ENCODE results near the gene ZMIZ1.

Gene ZMIZ1

DNA sequence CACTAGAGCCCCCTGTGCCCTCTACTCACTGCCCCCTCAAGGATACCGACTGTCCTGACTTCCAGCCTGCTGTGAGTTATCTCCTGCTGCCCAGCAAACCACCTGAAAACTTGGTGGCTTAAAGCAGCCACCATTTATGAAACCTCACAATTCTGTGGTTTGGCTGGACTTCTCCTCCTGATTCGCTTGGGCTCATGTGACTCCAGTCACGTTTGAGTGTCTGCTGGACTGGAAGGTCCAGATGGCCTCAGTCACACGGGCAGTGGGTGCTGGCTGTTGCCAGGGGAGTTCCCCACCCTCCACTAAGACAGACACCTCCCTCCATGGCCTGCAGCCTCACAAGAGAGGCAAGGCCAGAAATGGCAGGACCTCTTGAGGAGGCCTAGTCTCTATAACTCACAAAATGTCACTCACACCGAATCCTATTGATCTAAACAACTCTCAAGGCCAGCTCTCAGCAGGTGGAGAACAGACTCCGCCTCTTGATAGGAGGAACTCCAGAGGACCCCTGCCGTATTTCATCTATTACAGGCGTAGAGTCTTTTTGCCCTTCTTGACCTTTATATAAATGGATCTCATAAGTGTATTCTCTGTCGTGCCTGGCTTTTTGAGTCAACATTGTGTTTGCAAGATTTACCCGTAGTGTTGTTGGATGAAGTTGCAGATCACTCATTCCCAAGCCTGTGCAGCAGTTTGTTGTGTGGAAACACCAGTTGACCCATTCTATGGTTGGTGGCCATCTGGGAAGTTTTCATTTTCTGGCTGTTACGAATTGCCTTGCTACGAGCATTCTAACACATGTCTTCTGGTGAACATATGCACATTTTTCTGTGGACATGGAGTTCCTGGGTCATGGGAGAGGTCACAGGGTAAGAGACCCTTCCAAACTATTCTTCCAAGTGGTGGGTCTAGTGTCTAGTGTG, 48.3 kb downstream of the ZMIZ1 start:
- DNase-seq (ENCODE audit: low spot score) = no peak

GRCh38 chr10:79118286-79119202, 49.8 kb downstream of the ZMIZ1 start:
- DNase-seq (ENCODE audit: low spot score) = no peak

- no peak for DNase-seq (ENCODE audit: low spot score)
Observed at GRCh38 chr10:79119306-79119705, 50.5 kb downstream of the ZMIZ1 start.

- DNase-seq (ENCODE audit: low spot score) = no peak
Observed at GRCh38 chr10:79123547-79123963, 54.8 kb downstream of the ZMIZ1 start.

DNA sequence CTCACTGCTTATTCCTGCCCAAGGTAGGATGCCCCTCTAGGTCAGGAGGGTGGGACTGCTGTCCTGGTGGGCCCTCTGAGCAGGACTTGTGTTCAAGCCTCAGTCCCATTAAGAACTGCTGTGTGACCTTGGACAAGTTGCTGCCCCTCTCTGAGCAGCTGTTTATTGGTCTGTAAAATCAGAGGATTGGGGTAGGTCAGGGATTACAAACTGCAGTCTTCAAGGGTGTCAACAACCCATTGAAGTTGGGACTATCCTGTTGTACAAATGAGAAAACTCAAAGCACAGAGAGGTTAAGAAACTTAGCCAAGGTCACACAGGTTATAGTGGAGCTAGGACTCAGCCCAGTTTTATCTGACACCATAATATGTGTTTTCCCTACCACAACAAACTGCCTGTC, 55.3 kb downstream of the ZMIZ1 start:
- no peak for DNase-seq (ENCODE audit: low spot score)

DNA sequence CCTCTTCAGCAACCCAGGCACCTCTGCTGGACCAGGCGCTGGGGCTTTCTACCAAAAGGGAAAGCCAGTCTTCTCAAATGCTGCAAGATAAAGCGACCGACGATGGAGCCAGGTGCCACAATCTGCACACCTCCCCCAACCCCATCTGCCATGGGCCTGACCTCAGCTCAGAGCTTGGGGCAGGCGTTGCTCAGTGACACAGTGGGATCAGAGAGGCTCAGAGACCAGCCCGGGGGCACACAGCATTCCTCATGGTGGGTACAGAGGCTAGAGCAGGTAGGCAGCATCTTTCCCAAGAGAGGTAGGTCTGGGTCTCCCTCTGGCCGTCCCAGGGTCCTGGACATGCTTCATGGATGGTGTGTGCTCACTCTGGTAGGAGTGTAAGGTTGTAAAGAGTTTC, 56.3 kb downstream of the ZMIZ1 start:
- no peak for DNase-seq (ENCODE audit: low spot score)

GRCh38 chr10:79126351-79127080, 57.8 kb downstream of the ZMIZ1 start:
- DNase-seq (ENCODE audit: low spot score) = no peak

- DNase-seq (ENCODE audit: low spot score) = no peak
Observed at GRCh38 chr10:79127151-79127961, 58.6 kb downstream of the ZMIZ1 start.

DNA sequence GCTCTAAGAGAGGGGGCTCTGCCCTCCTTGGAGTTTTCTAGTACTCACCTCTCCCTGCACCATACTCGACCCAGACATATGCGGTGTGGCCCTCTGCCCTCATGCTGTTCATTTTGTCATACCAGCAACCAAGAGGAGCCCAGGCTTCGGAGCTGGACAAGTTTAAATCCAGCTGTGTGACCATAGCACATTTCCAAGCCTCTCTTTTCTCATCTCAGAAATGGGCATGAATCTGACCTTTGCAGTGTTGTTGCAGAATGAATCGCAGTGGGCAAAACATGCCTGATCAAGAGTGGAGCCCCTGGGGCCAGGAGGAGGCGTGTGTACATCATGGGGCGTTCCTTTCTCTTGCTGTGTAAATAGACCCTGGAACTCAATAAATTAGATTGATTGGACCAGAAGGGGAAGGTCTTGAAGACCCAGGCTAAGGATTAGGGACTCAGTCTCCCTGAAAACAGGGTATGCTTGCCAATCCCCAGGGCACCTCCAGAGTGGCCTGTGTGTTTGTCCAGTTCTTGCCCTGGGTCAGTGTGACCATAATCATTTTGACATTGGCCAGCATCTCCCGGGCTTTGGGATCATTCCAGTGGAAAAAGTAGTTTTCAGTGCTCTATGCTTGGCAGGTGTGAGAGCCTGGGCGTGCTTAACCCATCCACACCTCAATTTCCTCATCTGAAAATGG, 59.6 kb downstream of the ZMIZ1 start:
- DNase-seq (ENCODE audit: low spot score) = no peak

GRCh38 chr10:79128923-79129305, 60.1 kb downstream of the ZMIZ1 start:
- no peak for DNase-seq (ENCODE audit: low spot score)

DNA sequence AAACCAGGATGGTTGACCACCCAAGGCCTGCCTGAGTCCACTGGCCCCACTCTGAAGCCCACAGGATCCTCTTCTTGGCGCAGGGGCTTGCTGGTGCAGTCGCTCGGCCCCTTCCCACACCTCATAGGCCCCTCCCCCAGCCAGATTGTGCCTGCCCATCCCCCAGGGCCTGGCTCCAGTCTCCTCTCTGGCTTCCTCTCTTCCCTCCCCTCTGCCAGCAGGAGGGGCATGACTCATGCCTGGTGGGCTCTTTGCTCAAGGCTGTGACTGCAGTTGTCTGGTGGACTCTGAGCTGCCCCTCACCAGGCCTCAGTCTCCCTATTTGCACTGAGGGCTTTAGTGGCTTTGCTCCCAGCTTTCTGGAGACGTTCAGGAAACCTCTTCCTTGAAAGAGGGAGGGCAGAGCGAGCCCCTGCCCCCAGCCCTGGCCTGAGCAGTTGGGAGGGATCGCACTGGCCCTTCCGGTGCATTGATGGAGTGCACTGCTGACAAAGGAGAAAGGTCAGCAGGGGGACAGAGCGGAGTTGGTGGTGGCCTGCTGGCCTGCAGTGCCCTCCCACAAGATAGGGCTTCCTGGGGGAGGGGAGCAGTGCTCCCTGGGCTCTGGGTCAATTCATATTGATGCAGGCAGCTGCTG, 60.7 kb downstream of the ZMIZ1 start:
- DNase-seq (ENCODE audit: low spot score) = no peak

- DNase-seq (ENCODE audit: low spot score) = no peak
Observed at GRCh38 chr10:79130255-79130654, 61.5 kb downstream of the ZMIZ1 start.

DNA sequence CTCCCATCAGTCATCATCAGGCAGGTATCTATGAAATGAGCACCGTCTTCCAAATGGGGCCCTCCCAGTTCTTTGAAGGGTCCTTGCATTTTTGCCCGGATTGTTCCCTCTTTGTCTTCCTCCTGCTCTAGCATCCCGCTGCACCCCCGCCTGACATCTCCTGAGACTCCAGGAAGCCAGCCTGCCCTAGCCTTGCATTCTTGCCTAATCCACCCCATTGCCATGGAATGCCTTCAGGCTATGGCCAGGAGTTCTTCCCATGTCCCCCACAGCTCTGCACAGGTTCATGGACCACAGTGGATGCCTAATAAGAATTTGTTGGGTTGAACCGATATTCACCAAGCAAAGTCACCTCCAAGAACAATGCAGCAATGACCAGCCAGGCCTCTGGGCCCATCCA, 62.1 kb downstream of the ZMIZ1 start:
- no peak for DNase-seq (ENCODE audit: low spot score)

GRCh38 chr10:79131836-79132631, 63.3 kb downstream of the ZMIZ1 start:
- DNase-seq (ENCODE audit: low spot score) = no peak

GRCh38 chr10:79132681-79133381, 64.1 kb downstream of the ZMIZ1 start:
- no peak for DNase-seq (ENCODE audit: low spot score)

DNA sequence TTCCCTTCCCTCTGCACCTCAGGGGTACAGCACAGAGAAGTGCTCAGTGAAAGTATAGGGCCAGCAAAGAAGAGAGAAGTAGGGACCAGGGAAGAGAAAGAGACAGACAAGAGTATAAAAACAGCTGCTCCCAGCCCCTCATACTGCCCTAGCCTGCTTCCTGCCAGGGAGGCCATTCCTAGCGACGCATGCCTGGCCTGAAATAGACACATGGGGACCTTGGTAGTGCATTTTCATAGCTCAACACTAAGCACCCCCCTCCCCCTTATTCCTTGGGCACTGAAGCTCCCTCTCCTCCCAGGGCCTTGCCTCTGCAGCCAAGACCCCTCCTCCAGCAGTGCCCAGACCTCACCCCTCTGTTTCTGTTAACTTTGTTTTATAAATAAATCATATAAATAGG, 64.7 kb downstream of the ZMIZ1 start:
- no peak for DNase-seq (ENCODE audit: low spot score)

- no peak for DNase-seq (ENCODE audit: low spot score)
Observed at GRCh38 chr10:79135790-79136189, 67.0 kb downstream of the ZMIZ1 start.

DNA sequence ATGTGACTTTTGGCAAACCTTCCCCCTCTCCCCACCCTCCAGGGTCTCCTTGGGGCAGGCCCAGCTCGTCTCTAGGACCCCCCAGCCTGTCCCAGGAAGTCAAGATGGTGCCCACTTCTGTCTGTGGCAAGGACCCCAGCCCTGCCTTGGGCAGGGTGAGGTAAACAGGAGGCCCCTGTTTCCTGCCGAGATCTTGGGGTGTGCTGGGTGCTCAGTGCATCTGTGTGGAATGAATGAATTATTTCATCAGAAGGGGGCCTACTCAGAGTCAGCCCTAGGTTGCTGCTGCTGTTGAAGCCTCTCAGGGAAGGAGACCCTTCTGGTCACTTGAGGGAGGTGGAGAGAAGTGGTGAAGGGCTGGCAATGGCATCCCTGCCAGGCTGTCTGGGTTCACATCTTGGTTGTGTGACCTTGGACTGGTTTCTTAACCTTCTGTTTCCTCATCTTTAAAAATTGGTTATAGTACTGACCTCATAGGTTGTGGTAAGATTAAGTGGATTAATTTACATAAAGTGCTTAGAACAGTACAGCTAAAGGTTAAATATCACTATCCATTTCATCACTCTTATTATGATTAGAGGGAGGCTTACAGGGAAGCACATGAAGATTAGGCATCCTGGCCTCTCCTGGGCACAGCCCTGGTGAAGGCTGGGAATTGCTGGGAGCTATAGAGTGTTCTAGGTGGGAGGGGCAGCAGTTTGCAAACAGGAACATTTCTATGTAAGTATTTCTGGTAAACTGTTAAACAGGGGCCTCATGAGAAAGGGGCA, 67.7 kb downstream of the ZMIZ1 start:
- DNase-seq (ENCODE audit: low spot score) = no peak

Data from globus pallidus (tissue), 1 donor.